HG02642 (cell line): ENCODE measurements around the gene CFAP221.

Experiments
- ATAC-seq: cut with Tn5 transposase; IDR thresholded peaks from one replicate; pipeline ENCODE4 v1.9.1; 2021; ENCODE audit warnings: mild to moderate bottlenecking; ENCODE audit not compliant: unreplicated experiment, poor library complexity

Gene CFAP221

DNA sequence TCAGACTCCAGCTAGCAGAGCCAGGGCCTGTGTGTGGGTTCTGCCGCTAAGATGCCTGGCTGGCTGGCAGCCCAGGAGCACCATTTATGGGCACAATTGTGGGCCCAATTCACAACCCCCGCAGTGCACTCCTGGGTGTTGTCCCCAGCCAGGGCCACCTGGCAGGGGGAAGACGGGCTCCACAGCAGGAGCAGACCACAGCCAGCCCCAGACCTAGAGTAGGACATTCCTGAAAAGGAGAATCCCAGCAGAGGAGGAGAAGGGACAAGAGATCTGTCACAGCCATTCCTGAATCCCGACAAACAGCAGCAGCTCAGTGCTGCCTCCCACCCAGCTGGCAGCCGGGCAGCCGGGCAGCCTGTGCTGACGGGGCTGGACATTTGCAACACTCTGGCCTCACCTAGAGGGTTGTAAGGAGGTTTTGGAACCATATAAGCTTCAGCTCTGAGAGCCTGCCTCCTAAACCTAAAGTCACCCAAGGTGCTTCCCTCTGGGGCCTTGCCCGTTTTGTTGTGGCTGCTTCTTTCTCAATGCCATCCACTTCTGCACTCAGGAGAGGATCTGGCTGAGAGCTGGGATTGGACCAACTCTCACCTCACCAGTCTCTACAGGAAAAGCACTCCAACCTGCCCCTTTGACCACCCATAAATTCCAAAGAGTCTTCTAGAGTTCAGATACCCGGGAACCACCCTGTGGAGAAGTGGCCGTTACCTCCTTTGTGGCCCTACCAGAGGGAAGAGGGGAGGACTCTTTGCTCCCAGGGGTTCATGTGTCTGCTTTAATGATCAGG lies 130.7 kb downstream of the CFAP221 start:
- ATAC-seq = no peak

DNA sequence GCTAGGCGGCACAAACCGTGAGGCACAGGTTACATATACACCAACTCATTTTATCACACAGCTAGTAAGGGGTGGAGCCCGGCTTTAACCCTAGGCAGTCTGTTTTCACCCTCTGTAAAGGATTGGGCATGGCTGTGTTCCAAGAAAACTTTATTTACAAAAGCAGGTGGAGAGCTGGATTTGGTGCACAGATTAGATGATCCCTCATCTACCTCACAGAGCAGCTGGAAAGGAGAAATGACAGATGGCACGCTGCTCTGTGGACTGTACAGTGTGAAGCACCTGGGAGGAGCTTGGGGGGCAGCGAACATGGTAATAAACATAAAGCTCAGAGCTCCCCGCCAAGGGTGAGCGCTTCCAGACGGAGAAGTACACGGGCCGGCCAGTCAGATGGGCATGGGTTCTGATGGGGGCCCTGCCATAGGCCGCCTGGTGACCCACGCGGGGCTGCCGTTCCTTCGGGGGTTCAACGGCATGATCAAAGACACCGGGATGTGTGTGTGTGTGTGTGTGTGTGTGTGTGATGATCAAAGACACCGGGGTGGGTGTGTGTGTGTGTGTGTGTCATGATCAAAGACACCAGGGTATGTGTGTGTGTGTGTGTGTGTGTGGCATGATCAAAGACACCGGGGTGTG lies 133.9 kb downstream of the CFAP221 start:
- ATAC-seq = no peak

DNA sequence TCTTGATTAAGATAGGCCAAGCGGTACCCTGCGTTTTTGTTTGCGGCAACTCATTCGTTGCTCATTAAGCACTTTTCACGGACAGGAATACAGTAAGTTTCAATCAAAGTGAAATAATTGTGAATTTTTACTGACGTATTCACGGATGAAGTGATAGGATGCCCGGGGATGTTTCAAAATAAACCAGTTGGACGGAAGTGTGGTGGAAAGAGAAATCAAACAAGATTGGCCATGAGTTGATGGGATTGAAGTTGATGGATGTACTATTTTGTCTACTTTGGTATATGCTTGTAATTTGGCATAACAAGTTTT lies 135.2 kb downstream of the CFAP221 start:
- no peak for ATAC-seq

GRCh38 chr2:119679846-119680245 lies 135.6 kb downstream of the CFAP221 start:
- ATAC-seq = no peak

DNA sequence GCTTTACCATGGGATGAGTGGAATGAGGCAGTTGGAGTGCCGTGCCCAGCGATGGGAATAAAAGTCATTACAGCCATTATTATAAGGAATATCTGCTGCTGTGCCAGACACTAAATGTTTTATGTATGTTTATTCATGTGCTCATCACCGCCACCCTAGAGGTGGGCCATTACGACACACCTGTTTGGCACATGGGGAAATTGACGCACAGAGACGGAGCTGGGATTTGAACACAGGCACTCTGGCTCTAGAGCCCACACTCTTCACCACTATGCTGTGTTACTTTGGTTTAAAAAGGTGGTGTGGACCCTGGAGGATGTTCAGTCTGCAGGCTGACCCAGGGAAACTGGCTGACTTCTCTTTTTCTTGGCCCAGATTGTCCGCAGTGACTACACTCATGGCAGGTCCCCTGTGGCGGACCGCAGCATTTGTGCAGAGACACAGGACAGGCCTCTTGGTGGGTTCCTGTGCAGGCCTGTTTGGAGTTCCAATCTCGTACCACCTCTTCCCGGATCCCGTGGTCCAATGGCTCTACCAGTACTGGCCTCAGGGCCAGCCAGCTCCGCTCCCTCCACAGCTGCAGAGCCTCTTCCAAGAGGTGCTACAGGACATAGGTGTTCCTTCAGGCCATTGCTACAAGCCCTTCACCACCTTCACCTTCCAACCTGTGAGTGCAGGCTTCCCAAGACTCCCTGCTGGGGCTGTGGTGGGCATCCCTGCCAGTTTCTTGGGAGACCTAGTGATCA lies 136.4 kb downstream of the CFAP221 start:
- no peak for ATAC-seq

GRCh38 chr2:119681203-119681867 lies 137.1 kb downstream of the CFAP221 start:
- no peak for ATAC-seq

DNA sequence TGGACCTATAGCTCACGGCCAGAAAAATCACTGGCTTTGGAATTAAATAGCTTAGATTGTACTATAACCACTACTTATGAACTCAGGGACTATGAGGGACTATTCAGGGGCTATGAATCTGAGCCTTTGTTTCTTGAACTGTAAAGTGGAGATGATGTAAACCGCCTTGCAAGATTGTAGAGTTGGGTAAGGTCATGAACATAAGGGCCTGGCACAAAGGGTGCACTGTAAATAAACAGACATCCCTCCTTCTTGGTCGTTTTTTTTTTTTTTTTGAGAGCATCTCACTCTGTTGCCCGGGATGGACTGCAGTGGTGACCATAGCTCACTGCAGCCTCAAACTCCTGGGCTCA lies 137.6 kb downstream of the CFAP221 start:
- no peak for ATAC-seq

GRCh38 chr2:119682578-119682977 lies 138.3 kb downstream of the CFAP221 start:
- ATAC-seq = no peak

DNA sequence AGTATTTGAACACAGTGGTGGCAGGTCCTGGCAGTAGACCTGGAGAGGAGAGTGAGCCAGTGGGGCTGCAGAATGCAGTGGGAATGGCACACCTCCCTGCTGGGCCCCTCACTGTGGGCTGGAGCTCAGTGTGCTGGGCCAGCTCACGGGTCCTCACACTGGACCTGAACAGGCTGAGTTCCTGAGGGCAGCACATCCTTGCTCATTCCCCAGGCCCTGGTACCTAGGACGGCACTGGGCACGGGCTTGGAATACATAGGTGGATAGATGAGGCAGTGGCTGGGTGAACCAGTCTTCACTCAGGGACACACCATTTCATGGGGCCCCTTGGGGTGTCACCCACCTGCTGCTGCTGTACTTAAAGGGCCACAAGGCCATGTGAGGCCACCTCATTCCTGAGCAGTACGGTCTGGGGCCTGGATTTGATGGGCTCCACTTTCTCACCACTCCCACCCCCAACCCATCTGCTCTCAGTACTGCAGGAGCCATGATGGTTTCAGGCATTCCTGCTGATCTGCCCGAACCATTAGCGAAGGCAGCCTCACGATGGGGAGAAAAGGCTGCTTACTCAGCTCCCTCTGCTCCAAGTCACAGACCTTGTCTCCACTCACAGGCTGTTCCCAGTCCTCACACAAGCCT lies 138.9 kb downstream of the CFAP221 start:
- ATAC-seq = no peak

DNA sequence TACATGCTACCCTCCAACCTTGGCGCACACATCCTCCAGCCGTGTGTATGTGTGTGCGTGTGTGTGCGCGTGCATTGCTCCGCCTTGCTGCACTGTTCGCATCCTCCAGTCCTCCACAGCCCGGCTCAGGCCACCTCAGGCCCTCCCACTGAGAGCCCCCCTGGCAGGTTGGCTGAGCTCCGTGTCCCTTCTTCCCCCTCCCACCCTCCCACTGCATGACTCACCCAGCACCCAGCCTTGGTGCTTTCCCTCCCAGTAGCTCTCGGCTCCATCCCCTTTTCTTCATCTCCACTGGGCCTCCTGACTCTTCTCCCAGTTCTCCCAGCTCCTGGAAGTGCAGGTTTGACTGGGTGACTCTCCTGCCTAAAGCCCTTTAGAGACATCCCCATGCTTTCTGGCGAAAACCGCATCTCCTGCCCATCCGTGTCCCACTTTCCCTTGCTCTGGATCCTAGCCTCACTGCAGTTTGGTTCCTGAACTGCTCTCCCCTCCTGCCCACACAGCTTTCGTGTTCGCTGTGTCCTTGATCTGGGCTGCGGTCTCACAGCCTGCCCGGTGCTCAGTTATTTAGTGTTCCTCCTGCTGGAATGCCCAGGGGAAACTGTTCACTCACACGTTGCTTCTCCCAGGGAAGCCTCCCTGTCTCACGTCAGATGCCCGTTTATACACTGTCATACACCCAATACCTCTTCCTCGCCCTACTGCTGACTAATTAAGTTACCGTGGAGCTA lies 139.6 kb downstream of the CFAP221 start:
- ATAC-seq = no peak

DNA sequence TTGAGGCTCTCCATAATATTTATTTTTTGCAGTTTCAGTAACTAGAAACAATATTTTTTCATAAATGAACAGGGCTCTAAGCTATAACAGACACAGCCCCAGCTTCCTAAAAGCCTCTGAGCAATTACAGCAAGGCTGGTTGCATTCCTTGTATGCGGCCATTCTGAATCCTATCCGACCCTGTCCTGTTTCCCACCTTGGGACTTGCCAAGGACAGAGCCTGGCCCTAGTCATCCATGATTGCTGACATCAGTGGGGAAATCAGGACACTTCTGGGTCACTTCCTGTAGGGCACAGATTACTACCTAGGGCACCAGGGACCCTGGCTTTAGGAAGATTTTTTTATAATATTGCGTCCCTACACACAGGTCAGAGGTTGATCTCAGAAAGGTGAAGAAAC lies 140.3 kb downstream of the CFAP221 start:
- ATAC-seq = no peak

- no peak for ATAC-seq
Observed at GRCh38 chr2:119688616-119689015, 144.4 kb downstream of the CFAP221 start.

DNA sequence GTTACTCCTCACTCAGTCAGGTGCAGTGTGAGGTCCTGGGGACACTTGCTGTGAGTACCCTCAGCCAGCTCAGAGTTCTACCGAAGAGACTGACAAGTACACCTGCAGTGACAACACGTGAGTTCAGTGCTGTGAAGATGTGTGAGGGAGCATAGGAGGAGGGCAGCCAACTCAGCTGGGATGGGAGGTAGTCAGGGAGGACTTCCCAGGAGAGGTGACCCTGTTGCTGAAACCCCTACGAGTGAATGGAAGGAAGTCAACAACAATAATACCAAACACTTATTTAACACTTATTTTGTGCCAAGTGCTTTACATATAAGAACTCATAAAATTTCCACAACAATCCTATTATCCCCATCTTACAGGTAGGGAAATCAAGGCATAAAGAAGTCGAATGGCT lies 145.0 kb downstream of the CFAP221 start:
- no peak for ATAC-seq

DNA sequence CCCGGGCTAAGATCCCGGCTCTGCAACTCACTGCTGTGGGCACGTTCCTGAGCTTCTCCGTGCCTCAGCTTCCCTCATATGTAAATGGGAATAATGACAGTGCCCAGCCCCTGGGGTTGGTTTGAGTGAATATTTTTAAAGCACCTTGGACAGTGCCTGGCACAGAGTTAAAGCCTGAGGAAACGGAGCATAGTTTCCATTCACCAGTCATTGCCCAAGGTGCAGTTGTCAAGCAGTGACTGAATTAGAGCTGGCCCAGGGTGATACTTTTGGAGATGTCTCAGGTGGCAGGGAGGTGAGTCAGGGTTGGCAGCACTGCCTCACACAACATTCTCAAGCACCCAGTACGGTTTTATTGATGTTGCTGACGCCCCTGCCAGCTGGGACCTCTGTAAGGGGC lies 146.9 kb downstream of the CFAP221 start:
- ATAC-seq = no peak

GRCh38 chr2:119691651-119692245 lies 147.5 kb downstream of the CFAP221 start:
- no peak for ATAC-seq

DNA sequence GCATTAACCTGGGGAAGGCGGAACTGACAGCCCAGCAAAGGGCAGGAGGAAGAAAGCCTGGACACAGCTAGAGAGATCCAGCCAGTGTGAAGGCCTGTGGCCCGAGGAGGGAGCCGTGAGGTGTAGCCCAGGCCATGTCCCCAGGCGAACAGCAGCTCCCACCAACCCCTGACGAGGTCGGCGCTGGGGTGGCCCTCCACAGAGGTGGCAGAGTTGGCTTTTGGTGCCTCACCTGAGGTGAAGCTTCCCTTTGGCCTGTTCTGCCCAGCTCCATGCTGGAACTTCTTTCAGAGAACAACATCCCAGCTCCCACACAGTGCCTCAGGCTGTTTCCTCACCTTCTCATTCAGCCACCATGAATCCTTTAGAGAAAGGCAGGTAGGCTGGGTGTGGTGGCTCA lies 148.1 kb downstream of the CFAP221 start:
- ATAC-seq = no peak

DNA sequence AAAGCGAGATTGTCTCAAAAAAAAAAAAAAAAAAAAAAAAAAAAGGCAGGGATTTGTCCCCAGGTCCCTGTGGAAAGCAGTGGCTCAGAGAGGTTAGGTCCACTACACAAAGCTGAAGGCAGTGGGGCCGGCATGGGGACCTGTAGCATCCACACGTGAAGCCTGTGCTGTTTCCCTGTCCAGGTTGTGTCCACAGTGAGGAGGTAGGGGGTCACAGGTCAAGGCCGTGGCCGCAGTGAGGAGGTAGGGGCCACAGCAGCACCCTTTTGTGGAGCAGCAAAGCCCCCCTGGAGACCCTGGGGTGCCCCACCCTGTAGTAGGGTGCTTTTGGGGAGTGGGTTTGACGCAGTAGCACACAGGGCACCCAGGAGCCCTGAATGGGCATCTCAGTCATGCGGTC lies 148.7 kb downstream of the CFAP221 start:
- no peak for ATAC-seq

- no peak for ATAC-seq
Observed at GRCh38 chr2:119693567-119693966, 149.3 kb downstream of the CFAP221 start.

DNA sequence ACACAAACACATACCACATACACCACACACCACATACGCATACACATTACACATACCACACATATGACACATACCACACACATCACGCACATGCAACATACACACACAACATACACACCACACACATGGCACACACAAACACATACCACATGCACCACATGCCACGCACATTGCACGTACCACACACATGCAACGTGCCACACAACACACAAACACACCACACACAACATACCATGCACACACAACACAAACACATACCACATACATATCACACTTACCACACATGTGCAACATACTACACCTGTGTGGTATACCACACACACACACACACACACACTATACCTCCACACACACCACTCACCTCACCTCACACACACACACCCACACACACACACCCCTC lies 149.7 kb downstream of the CFAP221 start:
- ATAC-seq = no peak

DNA sequence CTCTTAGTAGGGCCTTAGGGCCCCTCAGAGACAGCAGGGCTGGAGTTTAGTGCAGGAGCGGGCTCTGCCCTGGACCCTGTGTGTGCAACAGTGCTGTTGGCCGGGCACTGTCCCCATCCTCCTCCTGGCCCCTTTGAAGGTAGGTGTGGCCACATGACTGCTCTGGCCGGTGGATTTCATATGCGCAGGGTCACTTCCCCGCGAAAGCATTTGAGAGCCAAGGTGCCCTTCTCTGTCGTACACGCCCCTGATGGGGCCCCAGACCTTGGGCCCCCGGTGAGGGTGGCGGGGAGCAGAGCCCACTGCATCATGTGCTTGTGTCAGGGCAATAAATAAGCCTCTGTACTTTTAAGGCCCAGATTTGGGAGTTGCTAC lies 150.2 kb downstream of the CFAP221 start:
- no peak for ATAC-seq
